Left renal cortex interstitium (tissue), 4 donors: ENCODE measurements around the gene SELENOM. TPM values are rescaled to one million over a fixed set of nuclear protein-coding genes. Genes with fewer than 3 reads are reported as not detected.

Experiments used
- DNase-seq, 4 donors: peaks; one replicate each; pipeline ENCODE4 v3.0.0-alpha.2; 2013; ENCODE audit warnings: low read depth in 4 of 4, low spot score in 2 of 4, missing footprints in 1 of 4
- polyA plus RNA-seq, 4 donors: library from polyadenylated mRNA; unstranded; fragments of 120-200 nt; gene quantifications; one replicate each; pipeline ENCODE4 v1.2.1, GENCODE V29; 2013; ENCODE audit not compliant: insufficient read length in 4 of 4

Gene SELENOM
- 10 to 100 TPM in 2 of 4 donors, 1 to 10 TPM in 2; 8.6 to 23.9 (median 10.3) TPM for polyA plus RNA-seq

GRCh38 chr22:31107178-31107893 is at the start of gene SELENOM:
Gene SELENOM, minus strand, starts transcription at chr22:31107568. Its CDS starts 63 bp downstream, at chr22:31107505.
- DNase-seq = peak; percentile 60 to 92 (median 84)

- DNase-seq = no peak
Measured at GRCh38 chr22:31155422-31155821, 48.1 kb upstream of the SELENOM start.

GRCh38 chr22:31154975-31155374 is 47.6 kb upstream of the SELENOM start:
- DNase-seq = no peak

- no peak for DNase-seq
Measured at GRCh38 chr22:31153357-31153756, 46.0 kb upstream of the SELENOM start.

GRCh38 chr22:31151872-31152271 is 44.5 kb upstream of the SELENOM start:
- DNase-seq = no peak

- no peak for DNase-seq
Measured at GRCh38 chr22:31150615-31151014, 43.2 kb upstream of the SELENOM start.

GRCh38 chr22:31148953-31149627 is 41.7 kb upstream of the SELENOM start:
- DNase-seq = peak in 2 of 4 donors; percentile 23 to 44

- DNase-seq = no peak
Measured at GRCh38 chr22:31148488-31148887, 41.1 kb upstream of the SELENOM start.

GRCh38 chr22:31144223-31144622 is 36.9 kb upstream of the SELENOM start:
- DNase-seq = no peak

- DNase-seq = no peak
Measured at GRCh38 chr22:31143537-31143936, 36.2 kb upstream of the SELENOM start.

- no peak for DNase-seq
Measured at GRCh38 chr22:31143038-31143437, 35.7 kb upstream of the SELENOM start.

GRCh38 chr22:31142285-31142684 is 34.9 kb upstream of the SELENOM start:
- no peak for DNase-seq

GRCh38 chr22:31141551-31141950 is 34.2 kb upstream of the SELENOM start:
- DNase-seq = no peak

- no peak for DNase-seq
Measured at GRCh38 chr22:31140746-31141145, 33.4 kb upstream of the SELENOM start.

GRCh38 chr22:31139866-31140716 is 32.7 kb upstream of the SELENOM start, which contains the start of gene PLA2G3:
Gene PLA2G3, minus strand, starts transcription at chr22:31140508. Its CDS starts 154 bp downstream, at chr22:31140354.
- DNase-seq = no peak

GRCh38 chr22:31139066-31139465 is 31.7 kb upstream of the SELENOM start:
- no peak for DNase-seq

- DNase-seq = no peak
Measured at GRCh38 chr22:31138126-31138525, 30.8 kb upstream of the SELENOM start.

GRCh38 chr22:31137721-31138120 is 30.4 kb upstream of the SELENOM start:
- no peak for DNase-seq

GRCh38 chr22:31136711-31137110 is 29.3 kb upstream of the SELENOM start:
- no peak for DNase-seq

GRCh38 chr22:31136155-31136554 is 28.8 kb upstream of the SELENOM start:
- no peak for DNase-seq

GRCh38 chr22:31135706-31136105 is 28.3 kb upstream of the SELENOM start:
- no peak for DNase-seq
